ENCODE measurements around the gene KCND2. TPM values are rescaled to one million over a fixed set of nuclear protein-coding genes. Genes with fewer than 3 reads are reported as not detected.

Gene KCND2
- polyA plus RNA-seq, 1 of the 3 experiments (the other 2 are of a cell fraction): not detected

DNA sequence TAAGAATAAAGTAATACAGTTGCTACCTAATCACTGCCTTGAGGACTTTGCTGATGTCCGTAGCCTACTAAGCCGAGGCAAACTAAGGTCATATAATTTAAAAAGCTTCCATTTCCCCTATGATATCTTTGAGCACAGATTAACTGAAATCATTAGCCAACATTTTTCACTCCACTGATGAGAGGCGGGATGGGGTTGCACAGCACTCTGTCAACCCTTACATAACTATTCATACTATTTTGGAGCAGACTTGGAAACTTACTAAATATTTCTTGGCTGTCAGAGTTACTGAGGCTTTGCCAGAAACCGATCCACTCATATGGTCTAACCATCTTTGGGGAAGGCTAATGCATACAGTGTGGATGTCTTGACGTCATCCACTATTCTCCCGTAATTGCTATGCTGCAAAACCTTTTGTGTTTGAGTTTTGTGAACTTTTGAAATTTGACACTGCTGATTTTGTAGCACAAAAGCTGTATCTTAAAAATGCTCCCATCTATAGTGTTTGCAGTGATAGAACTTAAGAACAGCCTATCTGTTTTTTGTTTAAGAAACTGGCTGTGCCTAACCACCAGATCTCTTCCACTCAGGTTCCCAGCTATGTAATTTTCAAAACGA, 336.3 kb downstream of the KCND2 start (continued):
- TF ChIP-seq REST (IDR thresholded peaks at IDR 0.05; ENCODE audit: low read depth, low read length) (no peak), RAD21 (IDR thresholded peaks at IDR 0.05; ENCODE audit: low read length) (no peak), FOXJ3 (CRISPR knock-in tag; IDR thresholded peaks at IDR 0.05) (no peak), CHD2 (IDR thresholded peaks at IDR 0.05; ENCODE audit: low read length, partially characterized antibody) (no peak), RXRA (IDR thresholded peaks at IDR 0.05; ENCODE audit: borderline replicate concordance, low read depth) (no peak), YY1 (IDR thresholded peaks at IDR 0.05; ENCODE audit: low read depth) (no peak), JUND (IDR thresholded peaks at IDR 0.05) (no peak), NRF1 (IDR thresholded peaks at IDR 0.05; ENCODE audit: low read depth, low read length) (no peak), PBX3 (IDR thresholded peaks at IDR 0.05) (no peak)
- TF ChIP-seq, protein P1, sequence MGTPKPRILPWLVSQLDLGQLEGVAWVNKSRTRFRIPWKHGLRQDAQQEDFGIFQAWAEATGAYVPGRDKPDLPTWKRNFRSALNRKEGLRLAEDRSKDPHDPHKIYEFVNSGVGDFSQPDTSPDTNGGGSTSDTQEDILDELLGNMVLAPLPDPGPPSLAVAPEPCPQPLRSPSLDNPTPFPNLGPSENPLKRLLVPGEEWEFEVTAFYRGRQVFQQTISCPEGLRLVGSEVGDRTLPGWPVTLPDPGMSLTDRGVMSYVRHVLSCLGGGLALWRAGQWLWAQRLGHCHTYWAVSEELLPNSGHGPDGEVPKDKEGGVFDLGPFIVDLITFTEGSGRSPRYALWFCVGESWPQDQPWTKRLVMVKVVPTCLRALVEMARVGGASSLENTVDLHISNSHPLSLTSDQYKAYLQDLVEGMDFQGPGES (IDR thresholded peaks at IDR 0.05; ENCODE audit: low read depth, low read length): no peak

DNA sequence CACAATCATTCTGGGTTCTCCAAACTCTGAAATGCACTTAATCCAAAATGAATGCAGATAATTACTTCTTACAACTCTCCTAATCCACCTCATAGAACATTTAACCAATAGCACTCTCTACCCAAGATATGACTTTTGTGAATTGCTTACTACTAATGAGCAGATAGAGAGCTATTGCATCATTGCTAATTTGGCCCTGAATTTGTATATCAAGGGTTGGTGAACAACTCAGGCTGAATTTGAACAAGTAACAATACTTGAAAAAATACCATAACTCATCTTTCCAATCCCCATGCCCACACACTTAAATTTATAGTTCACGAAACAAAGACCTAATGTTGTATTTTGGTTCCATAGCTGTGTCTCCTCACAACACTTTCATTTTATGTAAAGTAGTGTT, 339.0 kb downstream of the KCND2 start:
- Histone ChIP-seq H3K4me2 (no peak overlapping the region), H3K36me3 (replicated peaks in 1 of 2; ENCODE audit: control insufficient read depth in 1 of 2, insufficient read depth in 2 of 2, low read length in 1 of 2) (no peaks in the 10 kb centered on the region), H2AFZ (ENCODE audit: low read depth) (no peak overlapping the region), H3K27me3 (ENCODE audit: insufficient read depth) (0 out of 2 replicates have a peak, but pooled peaks cover 1% of the 10 kb centered on the region), H3F3A (replicated peaks; ENCODE audit: insufficient read depth) (no peaks in the 10 kb centered on the region), H3K27ac (ENCODE audit: low read depth in 2 of 2, low read length in 1 of 2) (no peak overlapping the region), H3K9me2 (no peaks in the 10 kb centered on the region), H3K9ac (no peak overlapping the region), H3K4me1 (ENCODE audit: control insufficient read depth in 1 of 2, insufficient read depth in 2 of 2, low read depth in 1 of 2, low read length in 1 of 2) (no peaks in the 10 kb centered on the region), H3K4me3 (ENCODE audit: low read depth in 2 of 2, low read length in 1 of 2) (no peak overlapping the region), H3K9me3 (no peaks in the 10 kb centered on the region), H4K20me1 (ENCODE audit: insufficient read depth) (no peaks in the 10 kb centered on the region), H3K79me2 (ENCODE audit: insufficient read depth) (no peaks in the 10 kb centered on the region)
- no peak for DNase-seq
- WGBS (ENCODE audit: low lambda C conversion rate): 0% methylated on average over 1 of the region's 1 CpG
- POLR2A ChIA-PET: no interaction called here
- TF ChIP-seq POLR2AphosphoS5 (IDR thresholded peaks at IDR 0.05; ENCODE audit: low read depth, low read length) (no peak), TCF12 (IDR thresholded peaks at IDR 0.05) (no peak), RFX5 (IDR thresholded peaks at IDR 0.05; ENCODE audit: low read length) (no peak), MEF2A (IDR thresholded peaks at IDR 0.05; ENCODE audit: borderline replicate concordance, low read depth) (no peak), RXRA (IDR thresholded peaks at IDR 0.05; ENCODE audit: borderline replicate concordance, low read depth) (no peak)
- TF ChIP-seq, protein P2, sequence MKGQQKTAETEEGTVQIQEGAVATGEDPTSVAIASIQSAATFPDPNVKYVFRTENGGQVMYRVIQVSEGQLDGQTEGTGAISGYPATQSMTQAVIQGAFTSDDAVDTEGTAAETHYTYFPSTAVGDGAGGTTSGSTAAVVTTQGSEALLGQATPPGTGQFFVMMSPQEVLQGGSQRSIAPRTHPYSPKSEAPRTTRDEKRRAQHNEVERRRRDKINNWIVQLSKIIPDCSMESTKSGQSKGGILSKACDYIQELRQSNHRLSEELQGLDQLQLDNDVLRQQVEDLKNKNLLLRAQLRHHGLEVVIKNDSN (IDR thresholded peaks at IDR 0.05; ENCODE audit: borderline replicate concordance, low read depth): no peak
- TF ChIP-seq, protein P3, sequence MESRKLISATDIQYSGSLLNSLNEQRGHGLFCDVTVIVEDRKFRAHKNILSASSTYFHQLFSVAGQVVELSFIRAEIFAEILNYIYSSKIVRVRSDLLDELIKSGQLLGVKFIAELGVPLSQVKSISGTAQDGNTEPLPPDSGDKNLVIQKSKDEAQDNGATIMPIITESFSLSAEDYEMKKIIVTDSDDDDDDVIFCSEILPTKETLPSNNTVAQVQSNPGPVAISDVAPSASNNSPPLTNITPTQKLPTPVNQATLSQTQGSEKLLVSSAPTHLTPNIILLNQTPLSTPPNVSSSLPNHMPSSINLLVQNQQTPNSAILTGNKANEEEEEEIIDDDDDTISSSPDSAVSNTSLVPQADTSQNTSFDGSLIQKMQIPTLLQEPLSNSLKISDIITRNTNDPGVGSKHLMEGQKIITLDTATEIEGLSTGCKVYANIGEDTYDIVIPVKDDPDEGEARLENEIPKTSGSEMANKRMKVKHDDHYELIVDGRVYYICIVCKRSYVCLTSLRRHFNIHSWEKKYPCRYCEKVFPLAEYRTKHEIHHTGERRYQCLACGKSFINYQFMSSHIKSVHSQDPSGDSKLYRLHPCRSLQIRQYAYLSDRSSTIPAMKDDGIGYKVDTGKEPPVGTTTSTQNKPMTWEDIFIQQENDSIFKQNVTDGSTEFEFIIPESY (IDR thresholded peaks at IDR 0.05; ENCODE audit: borderline replicate concordance, low read depth): no peak
- TF ChIP-seq, protein P1 (IDR thresholded peaks at IDR 0.05; ENCODE audit: low read depth, low read length): no peak
- CTCF ChIA-PET: interaction anchor here (1.4 kb wide), 1 partner anchor 114 kb away, joined by 3 read pairs; no protein-coding TSS in a partner anchor
